ENCODE measurements around the gene RICTOR.

DNA sequence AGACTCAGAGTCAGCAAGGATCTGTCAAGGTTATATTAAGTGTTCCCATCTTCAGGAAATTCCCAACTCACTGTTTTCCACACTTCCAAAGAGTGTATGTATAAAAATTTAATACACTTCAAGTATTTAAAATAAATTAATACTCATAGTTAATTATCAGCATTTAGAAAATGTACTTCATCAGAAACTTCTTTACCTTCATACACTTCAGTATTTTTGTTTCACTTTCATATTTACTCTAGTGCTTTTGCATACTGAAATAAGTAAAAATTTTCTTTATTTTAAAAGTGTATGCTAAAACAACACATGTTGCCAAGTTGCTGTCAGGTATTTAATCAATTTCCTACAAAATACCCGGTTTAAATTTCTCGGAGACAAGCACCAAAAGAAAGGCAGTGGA is 16.5 kb downstream of the RICTOR start:
- TF ChIP-seq CTCF (IDR thresholded peaks at IDR 0.05) (no peak), JUN (CRISPR knock-in tag; IDR thresholded peaks at IDR 0.05) (no peak)
- TF ChIP-seq, protein P1, sequence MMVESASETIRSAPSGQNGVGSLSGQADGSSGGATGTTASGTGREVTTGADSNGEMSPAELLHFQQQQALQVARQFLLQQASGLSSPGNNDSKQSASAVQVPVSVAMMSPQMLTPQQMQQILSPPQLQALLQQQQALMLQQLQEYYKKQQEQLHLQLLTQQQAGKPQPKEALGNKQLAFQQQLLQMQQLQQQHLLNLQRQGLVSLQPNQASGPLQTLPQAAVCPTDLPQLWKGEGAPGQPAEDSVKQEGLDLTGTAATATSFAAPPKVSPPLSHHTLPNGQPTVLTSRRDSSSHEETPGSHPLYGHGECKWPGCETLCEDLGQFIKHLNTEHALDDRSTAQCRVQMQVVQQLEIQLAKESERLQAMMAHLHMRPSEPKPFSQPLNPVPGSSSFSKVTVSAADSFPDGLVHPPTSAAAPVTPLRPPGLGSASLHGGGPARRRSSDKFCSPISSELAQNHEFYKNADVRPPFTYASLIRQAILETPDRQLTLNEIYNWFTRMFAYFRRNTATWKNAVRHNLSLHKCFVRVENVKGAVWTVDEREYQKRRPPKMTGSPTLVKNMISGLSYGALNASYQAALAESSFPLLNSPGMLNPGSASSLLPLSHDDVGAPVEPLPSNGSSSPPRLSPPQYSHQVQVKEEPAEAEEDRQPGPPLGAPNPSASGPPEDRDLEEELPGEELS (CRISPR knock-in tag; IDR thresholded peaks at IDR 0.05) = no peak
- TF ChIP-seq, protein P2, sequence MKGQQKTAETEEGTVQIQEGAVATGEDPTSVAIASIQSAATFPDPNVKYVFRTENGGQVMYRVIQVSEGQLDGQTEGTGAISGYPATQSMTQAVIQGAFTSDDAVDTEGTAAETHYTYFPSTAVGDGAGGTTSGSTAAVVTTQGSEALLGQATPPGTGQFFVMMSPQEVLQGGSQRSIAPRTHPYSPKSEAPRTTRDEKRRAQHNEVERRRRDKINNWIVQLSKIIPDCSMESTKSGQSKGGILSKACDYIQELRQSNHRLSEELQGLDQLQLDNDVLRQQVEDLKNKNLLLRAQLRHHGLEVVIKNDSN (CRISPR knock-in tag; IDR thresholded peaks at IDR 0.05) = no peak
